Measurements from ENCODE around the gene CFAP54.

CFAP54 gene

GRCh38 chr12:96901175-96901574, 411.8 kb downstream of the CFAP54 start:
- peak; percentile 46 to 85; a peak in 3 of 4 replicates for TF ChIP-seq REST (IDR thresholded peaks at IDR 0.05; ENCODE audit: insufficient read depth in 1 of 2, low read depth in 2 of 2, low read length in 2 of 2)
- TF ChIP-seq SIN3A (IDR thresholded peaks at IDR 0.05; ENCODE audit: borderline replicate concordance, insufficient read depth, low read length): no peak

GRCh38 chr12:96902076-96902475, 412.7 kb downstream of the CFAP54 start:
- TF ChIP-seq FOXP2 (optimal IDR thresholded peaks at IDR 0.05; ENCODE audit: borderline replicate concordance, extremely low read depth, extremely low read length, insufficient read depth) (no peak), REST (IDR thresholded peaks at IDR 0.05; ENCODE audit: insufficient read depth in 1 of 2, low read depth in 2 of 2, low read length in 2 of 2) (no peak), SIN3A (IDR thresholded peaks at IDR 0.05; ENCODE audit: borderline replicate concordance, insufficient read depth, low read length) (no peak), TAF1 (IDR thresholded peaks at IDR 0.05; ENCODE audit: borderline replicate concordance, insufficient read depth, low read length) (no peak), POLR2AphosphoS5 (IDR thresholded peaks at IDR 0.05; ENCODE audit: low read depth, low read length) (no peak)

GRCh38 chr12:96906498-96906848, 417.1 kb downstream of the CFAP54 start:
- no peak for TF ChIP-seq SIN3A (IDR thresholded peaks at IDR 0.05; ENCODE audit: borderline replicate concordance, insufficient read depth, low read length)
- TF ChIP-seq REST (IDR thresholded peaks at IDR 0.05; ENCODE audit: insufficient read depth in 1 of 2, low read depth in 2 of 2, low read length in 2 of 2): no peak
- no peak for TF ChIP-seq TAF1 (IDR thresholded peaks at IDR 0.05; ENCODE audit: borderline replicate concordance, insufficient read depth, low read length)
- TF ChIP-seq FOXP2 (optimal IDR thresholded peaks at IDR 0.05; ENCODE audit: borderline replicate concordance, extremely low read depth, extremely low read length, insufficient read depth): no peak
- TF ChIP-seq POLR2AphosphoS5 (IDR thresholded peaks at IDR 0.05; ENCODE audit: low read depth, low read length): no peak

GRCh38 chr12:96906849-96907670, 417.7 kb downstream of the CFAP54 start, which contains the start of gene NEDD1:
Gene NEDD1, plus strand, starts transcription at chr12:96907257. Its CDS starts 2,503 bp downstream, at chr12:96909760.
- no peak for TF ChIP-seq REST (IDR thresholded peaks at IDR 0.05; ENCODE audit: insufficient read depth in 1 of 2, low read depth in 2 of 2, low read length in 2 of 2)
- peak; percentile 61 for TF ChIP-seq FOXP2 (optimal IDR thresholded peaks at IDR 0.05; ENCODE audit: borderline replicate concordance, extremely low read depth, extremely low read length, insufficient read depth)
- peak; percentile 68 for TF ChIP-seq POLR2AphosphoS5 (IDR thresholded peaks at IDR 0.05; ENCODE audit: low read depth, low read length)
- no peak for TF ChIP-seq TAF1 (IDR thresholded peaks at IDR 0.05; ENCODE audit: borderline replicate concordance, insufficient read depth, low read length)
- TF ChIP-seq SIN3A (IDR thresholded peaks at IDR 0.05; ENCODE audit: borderline replicate concordance, insufficient read depth, low read length): no peak
